IMR-90 (cell line): ENCODE results near the gene AMBRA1. TPM values are rescaled to one million over a fixed set of nuclear protein-coding genes. Genes with fewer than 3 reads are reported as not detected.
"Not testable (repeated sequence)": the region's sequence is repeated elsewhere in the genome, so short reads cannot be mapped to it uniquely, and the experiment has no call there.

ENCODE experiments used
- ATAC-seq: fragments of 200-7000 bp; cut with Tn5 transposase; 2 replicates; pipeline ENCODE4 v1.9.1; 2020; ENCODE audit warnings: low read depth, mild to moderate bottlenecking, moderate library complexity
- BruUV-seq: library from RNA; stranded (reverse); fragments of 400-500 nt; replicated peaks from 2 replicates; lab custom pipeline; 2021; lab: Mats Ljungman, UMichigan
- CTCF ChIA-PET: fragments of 300-600 bp; formaldehyde crosslinking; extraction: SDS; loops from one replicate; lab custom pipeline; 2021; ENCODE audit warnings: antibody characterized with exemption; lab: Yijun Ruan, JAX
- POLR2A ChIA-PET: fragments of 300-600 bp; sonication (Branson Sonifier 250); formaldehyde crosslinking; loops from one replicate; lab custom pipeline; 2022; ENCODE audit warnings: antibody characterized with exemption; ENCODE audit not compliant: unreplicated experiment; lab: Charles Lee
- DNase-seq: peaks from one replicate; pipeline ENCODE4 v3.0.0; 2013
- H2AFZ ChIP-seq: replicated peaks from 2 replicates; pipeline ENCODE3; 2013; ENCODE audit warnings: low read length, mild to moderate bottlenecking; ENCODE audit not compliant: poor library complexity
- H2AK5ac ChIP-seq: 2 replicates; pipeline ENCODE4 v1.6.1; 2013; ENCODE audit warnings: low read depth, low read length, inconsistent platforms
- H2AK9ac ChIP-seq: replicated peaks from 2 replicates; pipeline ENCODE3; 2013; ENCODE audit warnings: mild to moderate bottlenecking, low read depth, low read length, moderate library complexity; ENCODE audit not compliant: poor library complexity
- H2BK120ac ChIP-seq: 2 replicates; pipeline ENCODE4 v1.6.1; 2013; ENCODE audit warnings: low read depth, low read length, inconsistent platforms
- H2BK15ac ChIP-seq: 3 replicates; pipeline ENCODE4 v1.6.1; 2013; ENCODE audit warnings: low read depth, low read length, inconsistent platforms
- H2BK20ac ChIP-seq: 2 replicates; pipeline ENCODE4 v1.6.1; 2013; ENCODE audit warnings: low read depth, mild to moderate bottlenecking, inconsistent platforms, low read length, moderate library complexity
- H2BK5ac ChIP-seq: 2 replicates; pipeline ENCODE4 v1.6.1; 2013; ENCODE audit warnings: mild to moderate bottlenecking, low read depth, low read length, inconsistent platforms; ENCODE audit not compliant: poor library complexity, severe bottlenecking
- H3K14ac ChIP-seq: replicated peaks from 2 replicates; pipeline ENCODE4 v1.6.1; 2013; ENCODE audit warnings: low read depth, low read length, inconsistent platforms
- H3K18ac ChIP-seq: 2 replicates; pipeline ENCODE4 v1.6.1; 2013; ENCODE audit warnings: low read depth, low read length, control low read depth
- H3K23ac ChIP-seq: 2 replicates; pipeline ENCODE4 v1.6.1; 2013; ENCODE audit warnings: low read depth, low read length, inconsistent platforms
- H3K27ac ChIP-seq: 2 replicates; pipeline ENCODE4 v1.5.1; 2013; ENCODE audit warnings: mild to moderate bottlenecking, control low read depth, low read length; ENCODE audit not compliant: insufficient read depth
- H3K27me3 ChIP-seq: 2 replicates; pipeline ENCODE4 v1.6.1; 2013; ENCODE audit warnings: low read length; ENCODE audit not compliant: control insufficient read depth, insufficient read depth
- H3K36me3 ChIP-seq: 2 replicates; pipeline ENCODE4 v1.6.1; 2013; ENCODE audit warnings: low read length, mixed read lengths; ENCODE audit not compliant: control insufficient read depth, insufficient read depth
- H3K4ac ChIP-seq: 2 replicates; pipeline ENCODE4 v1.6.1; 2013; ENCODE audit warnings: low read depth, low read length, inconsistent platforms
- H3K4me1 ChIP-seq: 2 replicates; pipeline ENCODE4 v1.6.1; 2013; ENCODE audit warnings: low read length, mixed read lengths; ENCODE audit not compliant: control insufficient read depth, insufficient read depth
- H3K4me2 ChIP-seq: 2 replicates; pipeline ENCODE4 v1.6.1; 2013; ENCODE audit warnings: low read depth, mild to moderate bottlenecking, control low read depth, low read length, moderate library complexity
- H3K4me3 ChIP-seq: 2 replicates; pipeline ENCODE4 v1.5.1; 2013; ENCODE audit warnings: low read depth, mild to moderate bottlenecking, control low read depth, low read length, moderate library complexity; ENCODE audit not compliant: insufficient read depth
- H3K56ac ChIP-seq: 2 replicates; pipeline ENCODE4 v1.6.1; 2013; ENCODE audit warnings: low read length, inconsistent platforms; ENCODE audit not compliant: insufficient read depth; ENCODE audit errors: extremely low read depth
- H3K79me1 ChIP-seq, 2 experiments: 2 replicates each; pipeline ENCODE4 v1.6.1; 2013; ENCODE audit warnings: low read length in 2 of 2, inconsistent platforms in 1 of 2, low read depth in 1 of 2
- H3K9ac ChIP-seq: 2 replicates; pipeline ENCODE4 v1.6.1; 2013; ENCODE audit warnings: low read depth, low read length, control low read depth
- H3K9me1 ChIP-seq: 2 replicates; pipeline ENCODE4 v1.6.1; 2013; ENCODE audit warnings: low read length, inconsistent platforms; ENCODE audit not compliant: insufficient read depth
- H3K9me3 ChIP-seq: 2 replicates; pipeline ENCODE4 v1.6.1; 2013; ENCODE audit warnings: low read length; ENCODE audit not compliant: control insufficient read depth, insufficient read depth
- H4K20me1 ChIP-seq: 2 replicates; pipeline ENCODE4 v1.6.1; 2013; ENCODE audit warnings: low read length, inconsistent platforms; ENCODE audit not compliant: insufficient read depth
- H4K5ac ChIP-seq: 2 replicates; pipeline ENCODE4 v1.6.1; 2013; ENCODE audit warnings: mild to moderate bottlenecking, low read depth, low read length, control low read depth
- H4K8ac ChIP-seq, 2 experiments: 2 replicates each; pipeline ENCODE4 v1.6.1; 2013; ENCODE audit warnings: low read depth in 2 of 2, low read length in 2 of 2, control low read depth in 1 of 2, inconsistent platforms in 1 of 2
- H4K91ac ChIP-seq: 2 replicates; pipeline ENCODE4 v1.6.1; 2013; ENCODE audit warnings: low read depth, low read length, inconsistent platforms; ENCODE audit not compliant: insufficient read depth
- WGBS, 2 experiments: methylation state at CpG; one replicate each; pipeline versions ENCODE4 v1.1.5 to v1.1.7; 2013; ENCODE audit warnings: missing lambda C conversion rate in 2 of 2; ENCODE audit not compliant: insufficient read length in 1 of 2; ENCODE audit errors: extremely low coverage in 2 of 2; 5-methylcytosine and 5-hydroxymethylcytosine counted together
- dilution Hi-C: fragments of 300-500 bp; cut with HindIII; formaldehyde crosslinking; loops from one replicate; pipeline ENCODE4 v1.14.3; 2018; ENCODE audit warnings: low sequenced_read_pairs; ENCODE audit not compliant: unreplicated experiment
- in situ Hi-C: fragments of 300-500 bp; cut with MboI; formaldehyde crosslinking; loops from 3 replicates; pipeline ENCODE4 v1.14.3; 2019; ENCODE audit warnings: low sequenced_read_pairs, inconsistent platforms, mixed read lengths
- intact Hi-C: fragments of 100-400 bp; cut with micrococcal nuclease; formaldehyde crosslinking; loops from 2 replicates; pipeline ENCODE4 v1.10.0; 2022
- polyA plus RNA-seq, 3 experiments: library from polyadenylated mRNA; depleted of rRNA; stranded (reverse); fragments of >200 nt; gene quantifications; 2 replicates each; pipeline ENCODE4 v1.2.3, GENCODE V29; 2012; ENCODE audit warnings: low replicate concordance in 1 of 3
- total RNA-seq: library from RNA; depleted of rRNA; stranded (reverse); fragments of >200 nt; gene quantifications from 2 replicates; pipeline ENCODE4 v1.2.3, GENCODE V29; 2012

Gene AMBRA1
- total and polyA plus RNA-seq, 2 of the 4 experiments (the other 2 are of a cell fraction), result 9.4 to 18.3 TPM

GRCh38 chr11:46372501-46372900 lies 221.3 kb downstream of the AMBRA1 start:
- CTCF ChIA-PET, intact Hi-C loops: not testable (repeated sequence)
- peaks cover 42% of the 10 kb centered on the region for H3K36me3 ChIP-seq

More at GRCh38 chr11:46372501-46372900, 221.3 kb downstream of the AMBRA1 start:
- H3K14ac ChIP-seq, H3K27ac ChIP-seq, DNase-seq, H4K5ac ChIP-seq, in situ Hi-C loops, H2BK20ac ChIP-seq, BruUV-seq, H2AK5ac ChIP-seq, H4K8ac ChIP-seq, H2BK5ac ChIP-seq, H3K56ac ChIP-seq, ATAC-seq, H3K4ac ChIP-seq, H3K18ac ChIP-seq, H2BK15ac ChIP-seq, H3K4me1 ChIP-seq, H3K4me2 ChIP-seq, H3K23ac ChIP-seq, H3K9me1 ChIP-seq, H3K4me3 ChIP-seq, H3K27me3 ChIP-seq, H4K91ac ChIP-seq, H2AFZ ChIP-seq, dilution Hi-C loops, POLR2A ChIA-PET, H2AK9ac ChIP-seq, H3K9ac ChIP-seq, H3K9me3 ChIP-seq, H2BK120ac ChIP-seq: not testable (repeated sequence)
- peaks cover 0 to 25% of the 10 kb centered on the region in 2 experiments; a peak in 3 of 4 replicates for H3K79me1 ChIP-seq
- H4K20me1 ChIP-seq, result peaks cover 12% of the 10 kb centered on the region
- 96% methylated on average over 5 of the region's 15 CpGs; no CpG with 5 or more reads in 1 of the 2 experiments for WGBS, 2 experiments
